ENCODE data around the gene SMIM38.
A peak's percentile ranks its signal among the peaks of the same experiment; 100 is the strongest.

Gene SMIM38

DNA sequence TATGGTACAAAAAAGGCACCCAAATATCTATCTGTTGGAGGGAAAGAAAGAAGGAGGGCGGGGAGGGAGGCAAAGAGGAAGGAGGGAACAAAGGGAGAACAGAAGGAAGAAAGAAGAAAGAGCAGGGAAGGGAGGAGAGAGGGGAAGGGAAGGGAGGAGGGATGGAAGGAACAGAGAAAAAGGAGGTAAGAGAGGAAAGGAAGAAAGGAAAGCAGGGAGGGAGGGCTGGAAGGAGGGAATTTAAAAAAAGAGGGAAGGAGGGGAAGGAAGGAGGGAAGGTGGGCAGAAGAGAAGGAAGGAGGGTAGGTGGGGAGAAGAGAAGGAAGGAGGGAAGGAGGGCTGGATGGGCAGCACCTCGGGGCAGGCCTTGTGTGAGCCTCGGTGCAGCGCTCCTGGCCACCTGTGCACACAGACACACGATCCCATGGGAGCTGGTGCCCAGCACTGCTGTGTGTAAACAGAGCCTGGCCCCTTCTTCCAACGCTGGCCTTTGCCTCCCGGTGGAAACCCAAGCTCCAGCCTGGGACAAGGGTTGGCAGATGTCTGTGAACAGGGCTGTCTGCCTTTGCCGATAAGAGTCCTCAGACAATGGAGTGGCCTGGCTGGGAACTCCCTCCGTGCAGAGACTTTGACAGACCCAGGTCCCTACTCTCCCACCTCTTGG is 23.2 kb downstream of the SMIM38 start:
- DNase-seq (ENCODE audit: low spot score) = peak; percentile 53

DNA sequence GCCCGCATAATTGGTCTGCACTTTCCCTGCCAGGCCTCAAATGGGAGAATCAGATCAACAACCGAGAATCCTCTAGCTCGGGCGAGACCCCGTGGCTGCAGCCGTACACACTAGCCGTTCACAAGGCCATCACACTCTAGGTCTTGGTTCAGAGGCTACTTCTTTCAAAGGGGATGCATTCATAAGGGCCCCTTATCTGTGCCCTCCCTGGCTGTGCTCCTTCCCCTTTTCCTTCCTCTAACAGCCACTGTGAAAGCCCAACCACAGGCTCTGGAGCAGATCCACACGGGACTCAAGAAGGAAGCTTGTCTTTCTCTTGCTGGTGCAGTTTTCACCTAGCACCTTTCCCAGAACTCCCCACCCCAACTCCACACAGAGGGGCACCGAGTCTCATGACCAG is 24.5 kb downstream of the SMIM38 start:
- DNase-seq (ENCODE audit: low spot score) = no peak

DNA sequence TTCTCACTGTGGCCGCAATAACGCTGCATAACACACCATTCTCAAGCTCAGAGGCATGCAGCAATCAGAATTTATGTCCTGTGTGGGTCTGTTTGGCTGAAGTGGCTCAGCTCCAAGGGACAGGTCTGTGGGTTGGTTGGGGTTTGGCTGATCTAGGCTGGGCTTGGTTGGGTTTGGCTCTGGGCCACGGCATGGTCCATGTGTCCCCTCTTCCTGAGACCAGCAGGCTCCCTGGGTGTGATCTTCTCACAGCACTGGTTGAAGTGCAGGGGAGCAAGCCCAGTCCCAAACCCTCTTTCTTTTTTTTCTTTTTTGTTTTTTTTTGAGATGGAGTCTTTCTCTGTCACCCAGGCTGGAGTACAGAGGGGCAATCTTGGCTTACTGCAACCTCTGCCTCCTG is 25.0 kb downstream of the SMIM38 start:
- DNase-seq (ENCODE audit: low spot score) = no peak

DNA sequence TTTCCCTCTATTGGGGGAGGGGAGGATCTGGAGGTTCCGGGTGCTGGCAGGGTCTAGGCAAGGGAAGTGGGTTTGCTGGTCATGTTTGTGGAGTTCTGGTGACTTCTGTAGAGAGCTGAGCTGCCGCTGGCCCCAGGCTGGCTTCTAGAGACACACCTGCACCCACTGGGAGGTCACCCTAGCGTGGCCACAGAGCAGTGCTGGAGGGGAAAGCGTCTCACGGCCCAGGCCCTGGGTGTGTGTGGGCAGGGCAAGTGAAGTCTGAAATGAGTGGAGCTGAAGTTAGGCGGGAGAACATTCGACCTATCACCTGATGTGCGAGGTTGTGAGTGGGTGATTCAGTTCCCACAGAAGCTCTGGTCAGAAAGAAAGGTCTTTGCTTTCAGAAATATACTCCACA is 27.9 kb downstream of the SMIM38 start:
- DNase-seq (ENCODE audit: low spot score) = no peak

DNA sequence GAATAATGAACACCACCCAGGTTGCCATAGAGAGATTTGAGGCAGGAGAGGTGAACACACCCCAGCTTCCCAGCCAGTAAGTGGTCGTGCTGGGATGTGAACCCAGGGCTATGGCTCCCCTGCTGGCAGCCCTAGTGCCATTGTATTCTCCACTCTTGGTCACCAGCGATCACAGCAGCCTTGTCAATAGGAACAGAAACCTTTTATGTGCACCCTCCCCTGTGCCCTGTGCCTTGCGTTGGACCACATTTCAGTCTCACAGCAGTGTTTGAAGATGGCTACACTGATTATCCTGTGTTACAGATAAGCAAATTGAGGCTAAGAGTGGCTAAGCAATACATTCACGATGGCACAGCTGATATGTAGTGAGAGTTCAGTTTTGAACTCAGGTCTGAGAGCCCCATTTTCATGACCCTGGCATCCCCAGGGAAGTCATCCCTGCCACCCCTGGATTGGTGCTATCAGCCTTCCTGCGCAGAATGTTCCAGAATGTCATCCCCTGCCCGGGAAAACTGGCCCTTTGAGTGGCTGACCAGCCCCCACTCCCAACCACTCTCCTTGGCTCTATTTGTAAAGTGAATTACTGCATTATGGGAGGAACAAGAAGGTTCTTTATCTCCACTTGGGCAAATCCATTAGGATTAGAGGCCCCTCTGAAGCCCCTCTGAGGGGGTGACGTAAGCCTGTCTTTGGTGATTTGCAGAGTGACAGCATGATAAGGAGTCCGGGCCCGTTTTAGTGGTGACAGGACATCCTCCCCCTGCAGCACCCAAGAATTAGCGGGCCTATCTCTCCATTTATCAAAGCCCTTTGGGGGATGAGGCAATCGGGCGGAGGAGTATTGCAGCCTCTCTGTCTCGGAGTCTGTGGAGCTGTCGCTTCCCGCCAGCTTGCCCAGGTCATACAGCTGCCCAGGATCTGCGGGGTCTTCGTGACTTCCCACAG is 30.9 kb downstream of the SMIM38 start:
- DNase-seq (ENCODE audit: low spot score) = peak; percentile 100

DNA sequence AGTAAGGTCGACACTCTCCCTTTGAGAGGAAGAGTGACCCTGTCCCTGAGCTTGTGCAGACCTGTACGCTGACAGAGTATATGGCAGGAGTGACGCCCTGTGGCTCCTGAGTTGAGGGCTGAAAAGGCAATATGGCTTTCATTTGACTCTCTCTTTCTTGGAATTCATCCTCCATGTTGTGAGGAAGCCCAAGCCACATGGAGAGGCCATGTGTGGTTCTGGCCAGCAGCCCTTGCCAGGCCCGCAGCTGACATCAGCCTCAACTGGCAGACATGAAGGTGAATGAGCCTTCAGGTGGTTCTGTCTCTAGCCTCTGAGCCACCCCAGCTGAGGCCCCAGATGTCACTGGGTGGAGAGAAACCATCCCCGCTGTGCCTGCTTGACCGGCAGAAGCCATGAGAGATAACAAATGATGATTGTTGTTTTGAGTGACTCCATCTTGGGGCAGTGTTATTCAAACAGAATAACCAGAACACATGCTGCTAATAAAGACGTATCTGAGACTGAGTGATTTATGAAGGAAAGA is 31.9 kb downstream of the SMIM38 start:
- DNase-seq (ENCODE audit: low spot score) = peak; percentile 86

DNA sequence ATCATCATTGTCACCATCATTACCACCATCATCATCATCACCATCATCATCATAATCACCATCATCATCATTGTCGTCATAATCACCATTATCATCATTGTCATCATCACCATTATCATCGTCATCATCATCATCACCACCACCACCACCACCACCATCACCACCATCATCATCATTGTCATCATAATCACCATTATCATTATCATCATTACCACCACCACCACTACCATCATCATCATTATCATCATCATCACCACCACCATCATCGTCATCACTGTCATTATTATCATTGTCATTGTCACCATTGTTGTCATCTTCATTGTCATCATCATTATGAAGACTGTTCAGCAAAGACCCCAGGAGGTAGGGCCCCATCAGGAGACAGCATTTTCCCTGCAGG is 33.3 kb downstream of the SMIM38 start:
- DNase-seq (ENCODE audit: low spot score) = no peak

DNA sequence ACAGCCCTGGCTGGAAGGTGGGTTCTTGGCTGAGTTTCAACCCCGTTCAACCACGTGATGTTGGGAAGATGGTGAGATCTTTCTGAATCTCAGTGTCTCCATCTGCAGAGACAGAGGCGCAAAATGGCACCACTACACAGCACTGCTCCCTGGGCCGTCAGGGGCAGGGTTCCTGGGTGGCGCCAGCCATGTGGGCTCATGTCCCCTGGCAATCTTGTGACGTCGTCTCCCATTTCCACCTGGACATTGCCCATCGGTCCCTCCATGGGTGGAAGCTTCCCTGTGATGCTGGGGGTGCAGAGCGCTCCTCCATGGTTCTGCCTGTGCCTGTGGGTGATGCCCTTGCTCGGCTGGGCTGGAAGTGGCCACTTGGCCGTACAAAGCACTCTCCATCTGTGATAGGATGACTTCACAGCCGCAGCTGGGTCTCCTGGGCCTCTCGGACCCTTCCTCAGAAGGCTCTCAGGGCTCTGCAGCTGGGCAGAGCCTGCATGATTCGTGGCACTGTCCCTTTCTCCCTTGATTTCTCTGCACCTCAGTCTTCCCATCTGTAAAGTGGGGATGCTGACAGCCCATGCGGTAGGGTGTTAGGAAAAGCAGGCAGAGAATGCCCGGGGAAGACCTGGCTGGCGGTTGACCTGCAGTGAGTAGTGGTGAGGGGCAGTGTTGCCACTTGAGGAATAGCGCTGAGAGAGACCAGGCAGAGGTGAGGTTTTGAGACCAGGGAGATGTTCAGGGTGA is 35.2 kb downstream of the SMIM38 start:
- DNase-seq (ENCODE audit: low spot score) = no peak

DNA sequence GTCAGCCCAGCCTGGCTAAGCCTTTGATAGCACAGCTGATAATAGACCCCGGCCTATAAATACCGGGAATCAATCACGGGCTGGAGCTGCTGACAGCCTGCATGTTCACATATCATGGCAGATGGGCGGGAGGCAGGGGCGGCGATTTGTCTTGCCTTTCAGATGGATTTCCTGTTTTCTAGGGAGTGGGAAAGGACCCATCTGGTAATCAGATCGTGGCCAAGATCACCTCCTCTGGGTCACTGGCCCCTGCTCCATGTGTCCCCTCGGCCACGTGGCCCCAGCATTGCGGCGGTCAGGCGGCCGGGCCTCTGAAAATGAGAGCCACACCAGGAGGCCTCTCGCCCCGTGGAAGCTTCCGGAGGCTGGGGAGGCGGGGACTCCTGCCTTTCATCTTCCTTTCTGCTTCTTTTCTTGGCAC is 36.6 kb downstream of the SMIM38 start:
- DNase-seq (ENCODE audit: low spot score) = peak; percentile 96

DNA sequence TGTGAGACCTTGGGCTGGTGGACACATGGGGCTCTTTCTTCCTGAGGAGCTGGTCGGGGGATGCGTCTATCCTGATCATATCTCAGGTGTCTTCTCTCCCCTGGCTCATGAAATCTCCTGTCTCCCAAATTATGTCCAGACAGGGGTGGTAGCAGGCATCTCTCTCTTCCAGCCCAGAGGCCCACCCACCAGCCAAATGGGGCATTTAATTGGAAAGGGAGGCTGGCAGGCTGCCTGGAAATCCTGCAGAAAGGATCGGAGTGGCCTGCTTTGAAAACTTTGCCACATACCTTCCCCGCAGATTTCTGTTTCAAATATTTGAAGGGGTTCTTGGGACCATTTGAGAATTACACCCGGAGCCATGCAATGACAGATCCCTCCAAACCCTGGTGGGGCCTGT is 37.4 kb downstream of the SMIM38 start:
- DNase-seq (ENCODE audit: low spot score) = no peak

DNA sequence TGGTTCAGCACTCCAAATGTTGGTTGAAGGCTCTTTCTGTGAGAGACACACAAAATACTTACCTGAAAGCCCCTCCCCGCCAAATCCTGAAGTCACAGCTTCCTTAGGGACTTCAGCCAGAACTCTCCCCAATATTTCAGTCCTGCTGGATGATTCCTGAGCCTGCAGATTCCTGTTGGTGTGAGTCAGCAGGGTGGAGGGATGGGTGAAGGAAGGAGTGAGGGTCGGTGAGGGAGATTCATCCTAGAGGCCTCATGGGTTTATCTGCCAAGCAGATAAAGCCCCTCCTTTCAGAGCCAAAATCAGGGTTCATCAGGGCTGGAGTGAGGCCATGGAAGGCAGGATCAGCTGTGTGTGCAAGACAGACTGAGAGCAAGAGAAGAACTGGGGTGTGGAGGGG is 37.9 kb downstream of the SMIM38 start:
- DNase-seq (ENCODE audit: low spot score) = no peak

DNA sequence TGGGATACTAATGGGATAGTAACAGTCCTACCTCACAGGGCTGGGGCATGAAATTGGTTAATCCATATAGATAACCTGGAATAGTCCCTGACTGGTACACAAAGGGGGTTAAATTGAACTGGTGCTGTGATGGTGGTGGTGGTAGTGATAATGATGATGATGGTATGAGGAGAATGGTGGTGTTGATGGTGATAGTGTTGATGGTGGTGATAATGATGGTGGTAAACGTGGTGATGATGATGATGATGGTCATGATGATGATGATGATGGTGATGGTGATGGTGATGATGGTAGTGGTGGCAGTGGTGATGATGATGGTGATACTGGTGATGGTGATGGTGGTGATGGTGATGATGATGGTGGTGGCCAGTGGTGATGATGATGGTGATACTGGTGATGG is 38.7 kb downstream of the SMIM38 start:
- DNase-seq (ENCODE audit: low spot score) = no peak

DNA sequence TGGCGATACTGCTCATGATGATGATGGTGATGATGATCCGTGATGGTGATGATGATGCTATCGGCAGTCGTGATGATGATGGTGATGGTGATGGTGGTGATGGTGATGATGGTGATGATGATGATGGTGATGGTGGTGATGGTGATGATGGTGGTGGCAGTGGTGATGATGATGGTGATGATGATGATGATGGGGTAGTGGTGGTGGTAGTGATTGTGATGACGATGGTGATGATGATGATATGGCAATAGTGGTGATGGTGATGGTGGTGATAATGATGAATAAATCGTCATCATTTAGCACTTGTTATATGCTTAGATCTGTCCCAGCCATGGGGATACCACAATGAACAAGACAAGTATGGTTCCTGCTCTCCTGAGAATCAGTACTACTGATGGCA is 39.2 kb downstream of the SMIM38 start:
- DNase-seq (ENCODE audit: low spot score) = no peak

DNA sequence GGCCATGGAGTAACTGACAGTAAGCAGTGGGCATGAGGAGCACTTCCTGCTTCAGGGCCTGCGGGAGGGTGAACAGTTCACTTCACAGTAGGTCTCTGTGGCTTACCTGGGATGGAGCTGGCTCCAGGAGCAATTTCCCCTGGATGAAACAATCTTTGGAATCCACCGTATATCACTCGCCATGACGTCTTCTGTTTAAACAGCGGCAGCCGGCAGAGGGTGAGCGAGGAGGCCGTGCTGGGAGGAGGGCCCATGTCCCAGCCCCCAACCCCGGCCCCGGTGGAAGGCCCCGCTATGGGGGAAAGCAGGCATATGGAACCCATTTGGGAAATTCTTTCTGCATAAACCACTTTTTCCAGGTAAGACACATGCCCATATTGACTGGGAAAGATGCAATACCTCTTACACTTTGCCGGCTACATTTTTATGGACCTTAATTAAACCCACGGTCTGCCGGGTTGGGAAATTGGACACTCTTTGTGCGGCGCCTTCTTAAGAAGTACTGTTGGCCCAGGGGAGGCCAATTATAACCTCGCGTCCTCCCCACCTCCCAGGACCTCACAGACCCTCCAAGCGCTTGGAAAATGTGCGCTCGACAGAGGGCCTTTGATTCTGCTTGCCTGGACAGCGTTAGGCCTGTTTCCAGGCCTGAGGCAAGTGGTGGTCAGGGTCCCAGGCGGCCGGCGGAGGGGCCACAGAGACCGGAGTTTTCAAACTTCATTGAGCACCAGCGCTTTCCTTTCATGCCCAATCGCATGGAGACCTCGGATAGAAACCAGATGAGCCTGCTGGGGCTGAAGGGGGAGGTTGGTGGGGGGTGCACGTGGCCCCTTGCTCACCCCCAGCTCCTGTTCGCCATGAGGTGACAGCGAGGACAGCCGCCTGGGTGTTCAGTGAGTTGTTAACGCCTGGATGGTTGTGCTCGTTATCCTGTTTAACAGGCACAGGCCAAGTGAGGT is 40.4 kb downstream of the SMIM38 start:
- peak; percentile 59 for DNase-seq (ENCODE audit: low spot score)

DNA sequence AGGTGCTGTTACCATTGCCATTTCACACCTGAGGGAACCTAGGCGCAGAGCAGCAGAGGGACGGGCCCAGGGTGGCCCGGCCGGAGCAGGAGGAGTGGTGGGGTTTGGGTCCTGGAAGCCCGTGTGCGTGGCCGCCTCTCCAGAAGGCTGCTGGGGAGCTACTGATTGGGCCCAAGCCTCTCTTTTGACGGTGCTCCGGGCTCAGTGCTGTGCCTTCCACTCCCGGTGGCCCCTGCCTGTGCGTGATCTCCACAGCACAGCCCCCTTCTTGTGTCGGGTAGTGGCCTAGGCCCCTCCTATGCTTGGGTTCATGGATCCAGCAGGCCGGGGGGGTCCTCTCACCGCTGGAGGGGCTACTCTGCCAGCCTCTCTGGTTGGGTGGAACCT is 41.0 kb downstream of the SMIM38 start:
- no peak for DNase-seq (ENCODE audit: low spot score)

DNA sequence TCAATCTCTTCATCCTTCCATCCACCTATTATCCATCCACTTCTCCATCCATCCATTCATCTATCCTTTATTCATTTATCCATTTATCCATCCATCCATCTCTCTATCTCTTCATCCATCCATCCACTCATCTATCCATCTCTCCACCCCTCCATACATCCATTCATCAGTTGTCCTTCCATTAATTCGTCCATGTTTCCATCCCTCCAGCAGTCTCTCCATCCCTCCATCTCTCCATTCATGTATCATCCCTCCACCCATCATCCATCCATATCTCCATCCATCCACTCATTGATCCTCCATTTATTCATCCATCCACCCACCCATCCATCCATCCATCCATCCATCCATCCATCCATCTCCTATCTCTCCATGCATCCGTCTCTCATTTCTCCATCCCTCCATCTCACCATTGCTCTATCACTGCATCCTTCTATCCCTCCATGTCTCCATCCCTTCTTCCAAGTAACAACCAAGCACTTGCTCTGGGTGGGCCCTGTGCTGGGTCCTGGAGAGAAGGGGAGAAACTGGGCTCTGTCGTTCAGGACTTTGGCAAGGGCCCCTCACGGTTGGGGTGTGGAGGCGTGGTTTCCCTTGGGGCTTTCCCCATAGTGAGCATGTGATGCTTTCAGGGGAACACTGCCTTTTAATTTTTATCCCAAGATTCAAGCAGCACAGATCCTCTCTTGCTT is 43.3 kb downstream of the SMIM38 start:
- no peak for DNase-seq (ENCODE audit: low spot score)

DNA sequence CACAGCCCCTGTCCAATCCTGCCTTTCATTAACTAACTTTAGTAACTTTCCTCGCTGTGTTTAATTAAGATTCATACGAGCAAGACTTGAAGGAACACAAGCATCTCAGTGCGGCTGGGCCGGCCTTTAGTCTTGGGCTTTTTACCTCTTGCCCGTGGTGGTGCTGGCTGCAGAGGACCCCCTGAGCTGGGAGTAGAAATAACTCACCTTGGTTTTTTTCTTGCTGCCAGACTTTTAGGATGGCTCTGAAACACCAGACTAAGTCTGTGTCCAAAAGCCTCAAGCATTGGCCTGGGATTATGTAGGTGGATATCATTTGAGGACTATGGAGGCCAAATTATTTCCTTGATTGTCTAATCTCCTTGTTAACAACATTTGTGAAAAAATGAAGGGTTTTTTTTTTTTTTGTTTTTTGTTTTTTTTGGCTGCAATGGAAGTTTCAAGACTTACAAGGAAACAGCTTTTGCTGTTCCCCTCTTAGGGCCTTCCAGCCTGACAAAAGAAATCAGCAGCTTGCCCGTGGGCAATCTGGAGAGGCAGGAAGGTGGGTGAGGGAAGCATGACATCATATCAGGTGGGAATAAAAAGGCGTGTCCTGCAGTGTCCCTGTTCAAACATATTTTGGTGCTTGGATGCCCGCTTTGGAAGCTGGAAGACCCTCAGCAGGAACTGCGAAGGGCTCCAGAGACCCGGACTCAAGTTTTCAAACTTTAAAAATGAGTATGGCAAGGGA is 44.0 kb downstream of the SMIM38 start:
- DNase-seq (ENCODE audit: low spot score) = no peak

DNA sequence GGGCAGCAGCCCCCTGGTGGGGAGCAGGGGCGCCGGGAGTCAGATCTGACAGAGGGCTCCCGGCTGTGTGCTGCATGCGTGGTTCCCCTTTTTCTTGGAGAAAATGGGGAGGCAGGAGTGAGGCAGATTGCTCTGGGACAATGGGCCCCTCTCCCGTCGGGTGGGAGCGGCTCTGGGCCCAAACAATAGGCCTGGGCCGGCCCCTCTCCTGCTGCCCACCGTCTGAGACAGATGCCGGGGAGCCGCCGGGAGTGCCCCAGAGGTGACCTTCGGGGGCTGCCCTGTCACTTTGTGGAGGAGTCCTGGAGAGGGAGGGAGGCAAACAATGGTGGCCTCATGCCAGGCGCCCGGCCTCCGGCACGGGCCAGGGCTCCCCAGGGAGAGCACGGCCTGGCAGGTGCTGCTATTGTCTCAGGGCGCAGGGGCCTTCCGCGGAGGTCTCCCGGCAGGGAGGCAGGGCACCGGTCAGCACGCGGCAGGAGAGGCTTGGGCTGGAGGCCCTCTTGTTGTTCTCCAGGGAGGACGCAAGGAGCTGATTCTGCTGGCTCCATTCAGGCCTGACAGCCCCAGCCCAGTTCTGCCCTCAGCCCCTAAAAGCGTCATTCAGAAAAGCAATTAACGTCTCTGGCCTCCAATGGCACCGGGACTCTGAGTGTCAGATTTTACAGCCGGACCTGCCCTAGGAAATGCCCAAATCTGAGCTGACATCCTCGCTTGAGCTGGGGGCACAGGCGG is 44.8 kb downstream of the SMIM38 start:
- no peak for DNase-seq (ENCODE audit: low spot score)

DNA sequence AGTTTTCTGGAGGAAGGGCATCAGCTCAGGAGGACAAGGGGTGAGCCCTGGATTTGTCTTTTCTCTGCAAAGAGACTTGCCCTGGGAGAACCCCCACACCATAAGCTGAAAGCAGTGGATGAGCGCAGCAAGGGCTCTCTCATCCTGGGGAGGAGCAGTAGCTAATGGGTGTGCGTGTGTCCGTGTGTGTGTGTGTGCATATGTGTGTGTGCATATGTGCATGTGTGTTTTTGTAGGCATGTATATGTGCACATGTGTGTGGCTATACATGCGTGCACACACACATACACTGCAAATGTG is 45.3 kb downstream of the SMIM38 start:
- DNase-seq (ENCODE audit: low spot score) = no peak
